Calu3 (cell line): ENCODE data around the gene EPGN. TPM values are rescaled to one million over a fixed set of nuclear protein-coding genes. Genes with fewer than 3 reads are reported as not detected.

Experiments used
- BruUV-seq: library from RNA; stranded (reverse); fragments of 400-500 nt; replicated peaks from 2 replicates; lab custom pipeline; 2021; lab: Mats Ljungman, UMichigan
- CTCF ChIA-PET: fragments of 300-600 bp; sonication (Branson Sonifier 250); formaldehyde crosslinking; loops from one replicate; lab custom pipeline; 2022; ENCODE audit warnings: antibody characterized with exemption; lab: Charles Lee
- DNase-seq: peaks from one replicate; pipeline ENCODE4 v3.0.0; 2022
- H3K27ac Mint-ChIP-seq: one replicate; pipeline ENCODE4 v1.8.0; 2022; ENCODE audit warnings: mixed read lengths; ENCODE audit not compliant: unreplicated experiment
- H3K27me3 Mint-ChIP-seq: one replicate; pipeline ENCODE4 v1.8.0; 2022; ENCODE audit warnings: mixed read lengths; ENCODE audit not compliant: unreplicated experiment
- H3K36me3 Mint-ChIP-seq: one replicate; pipeline ENCODE4 v1.8.0; 2022; ENCODE audit warnings: mild to moderate bottlenecking, moderate library complexity, mixed read lengths; ENCODE audit not compliant: insufficient read depth, unreplicated experiment
- H3K4me1 Mint-ChIP-seq: one replicate; pipeline ENCODE4 v1.8.0; 2022; ENCODE audit warnings: mild to moderate bottlenecking, low read depth, mixed read lengths; ENCODE audit not compliant: unreplicated experiment
- H3K4me3 Mint-ChIP-seq: one replicate; pipeline ENCODE4 v1.8.0; 2022; ENCODE audit warnings: mild to moderate bottlenecking, low read depth, moderate library complexity, mixed read lengths; ENCODE audit not compliant: unreplicated experiment
- H3K9me3 Mint-ChIP-seq: one replicate; pipeline ENCODE4 v1.8.0; 2022; ENCODE audit warnings: low read depth, mixed read lengths; ENCODE audit not compliant: unreplicated experiment
- intact Hi-C: fragments of 100-400 bp; cut with micrococcal nuclease; formaldehyde crosslinking; loops from one replicate; pipeline ENCODE4 v1.10.0; 2022; ENCODE audit not compliant: unreplicated experiment
- total RNA-seq: library from RNA; stranded (reverse); gene quantifications from 2 replicates; pipeline ENCODE4 v1.2.3, GENCODE V29; 2022
- TF ChIP-seq, protein P1 (sequence below): fragments of 200-600 bp; IDR thresholded peaks from one replicate; pipeline ENCODE4 v1.8.0; 2022; ENCODE audit warnings: antibody characterized with exemption; ENCODE audit not compliant: unreplicated experiment

EPGN gene
- total RNA-seq, 1 experiment from 2014 or later: 0.40 TPM

DNA sequence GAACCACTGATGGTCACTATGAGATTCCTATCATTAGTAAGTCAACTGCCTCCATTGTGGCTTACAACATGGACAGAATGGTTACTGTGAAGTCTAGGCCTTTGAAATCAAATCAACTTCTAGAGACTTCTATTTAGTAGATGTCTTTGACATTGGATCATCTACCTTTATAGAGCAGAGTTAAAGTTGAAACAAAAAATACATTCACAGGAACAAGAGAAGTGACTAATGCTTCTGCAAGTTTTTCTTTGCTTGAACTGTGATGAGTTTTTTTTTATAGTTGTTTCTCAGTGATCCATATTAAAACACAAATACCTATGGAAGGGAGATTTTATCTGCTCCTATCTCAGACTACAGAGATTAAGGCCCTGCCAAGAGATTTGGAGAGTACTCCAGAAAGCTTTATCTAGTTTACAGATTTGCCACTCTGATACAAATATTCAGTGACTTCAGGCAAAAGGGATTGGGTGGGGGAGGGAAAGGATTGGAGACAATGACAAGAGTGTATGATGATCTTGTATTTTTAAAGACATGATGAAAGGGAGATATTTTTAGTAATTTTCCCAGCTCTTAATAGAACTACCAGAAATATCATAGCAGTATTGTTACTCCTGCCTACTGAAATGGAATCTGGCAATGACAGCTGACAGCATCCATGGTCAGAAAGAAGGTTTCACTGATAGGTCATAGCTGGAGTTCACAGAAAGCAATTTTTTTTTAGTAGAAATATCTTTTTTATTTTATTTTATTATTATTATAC is 16.0 kb upstream of the EPGN start:
- intact Hi-C loops: no loop called here
- Mint-ChIP-seq H3K27ac (no peak overlapping the region), H3K4me3 (no peak overlapping the region), H3K4me1 (no peaks in the 10 kb centered on the region), H3K27me3 (no peaks in the 10 kb centered on the region), H3K9me3 (no peaks in the 10 kb centered on the region), H3K36me3 (no peaks in the 10 kb centered on the region)
- DNase-seq: no peak
- BruUV-seq: no TSS peak
- CTCF ChIA-PET: no interaction called here
- TF ChIP-seq, protein P1, sequence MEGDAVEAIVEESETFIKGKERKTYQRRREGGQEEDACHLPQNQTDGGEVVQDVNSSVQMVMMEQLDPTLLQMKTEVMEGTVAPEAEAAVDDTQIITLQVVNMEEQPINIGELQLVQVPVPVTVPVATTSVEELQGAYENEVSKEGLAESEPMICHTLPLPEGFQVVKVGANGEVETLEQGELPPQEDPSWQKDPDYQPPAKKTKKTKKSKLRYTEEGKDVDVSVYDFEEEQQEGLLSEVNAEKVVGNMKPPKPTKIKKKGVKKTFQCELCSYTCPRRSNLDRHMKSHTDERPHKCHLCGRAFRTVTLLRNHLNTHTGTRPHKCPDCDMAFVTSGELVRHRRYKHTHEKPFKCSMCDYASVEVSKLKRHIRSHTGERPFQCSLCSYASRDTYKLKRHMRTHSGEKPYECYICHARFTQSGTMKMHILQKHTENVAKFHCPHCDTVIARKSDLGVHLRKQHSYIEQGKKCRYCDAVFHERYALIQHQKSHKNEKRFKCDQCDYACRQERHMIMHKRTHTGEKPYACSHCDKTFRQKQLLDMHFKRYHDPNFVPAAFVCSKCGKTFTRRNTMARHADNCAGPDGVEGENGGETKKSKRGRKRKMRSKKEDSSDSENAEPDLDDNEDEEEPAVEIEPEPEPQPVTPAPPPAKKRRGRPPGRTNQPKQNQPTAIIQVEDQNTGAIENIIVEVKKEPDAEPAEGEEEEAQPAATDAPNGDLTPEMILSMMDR: no peak

DNA sequence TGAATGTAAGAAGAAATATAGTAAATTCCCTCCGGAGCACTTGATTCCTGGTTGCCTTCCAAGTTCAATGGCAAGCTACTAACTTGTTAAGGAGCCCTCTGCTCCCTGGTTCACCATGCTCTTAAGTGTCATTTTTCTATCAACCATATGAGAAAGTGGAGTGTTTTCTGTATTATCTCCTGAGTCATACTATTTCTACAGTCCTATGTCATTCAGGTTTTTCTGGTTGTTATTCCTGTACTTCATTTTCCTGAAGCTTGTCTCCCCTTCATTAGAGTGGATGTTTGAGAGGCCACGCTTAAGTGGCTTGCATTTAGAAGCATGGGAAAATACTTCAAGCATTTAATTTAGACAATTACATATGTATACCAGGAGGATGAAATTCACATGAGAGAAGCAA is 14.7 kb upstream of the EPGN start:
- TF ChIP-seq, protein P1: no peak
- H3K27ac Mint-ChIP-seq: no peak overlapping the region
- CTCF ChIA-PET: interaction anchor here (0.6 kb wide), 1 partner anchor 767 kb away, joined by 3 read pairs; no protein-coding TSS in a partner anchor

DNA sequence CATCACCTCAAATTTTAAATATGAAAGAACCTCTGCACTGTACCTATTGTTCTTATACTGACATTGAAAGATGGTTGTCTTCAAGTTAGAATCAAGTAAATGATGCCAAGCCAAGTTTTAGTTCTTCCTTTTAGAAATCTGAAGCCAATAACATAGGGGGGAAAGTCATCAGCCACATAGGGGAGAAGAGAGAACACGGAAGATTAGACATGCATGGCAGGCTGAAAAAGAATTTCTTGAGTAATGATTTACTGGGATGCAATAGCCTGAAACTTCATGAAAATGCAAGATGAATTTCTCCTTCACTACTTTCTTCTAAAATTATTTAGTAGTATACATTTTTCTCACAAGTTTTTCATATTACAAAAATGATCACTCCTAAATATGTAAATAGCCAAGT is 13.6 kb upstream of the EPGN start:
- TF ChIP-seq, protein P1: no peak
- Mint-ChIP-seq H3K9me3 (no peaks in the 10 kb centered on the region), H3K36me3 (no peaks in the 10 kb centered on the region), H3K27me3 (no peaks in the 10 kb centered on the region), H3K4me3 (no peak overlapping the region), H3K4me1 (no peaks in the 10 kb centered on the region), H3K27ac (no peak overlapping the region)
- CTCF ChIA-PET: no interaction called here
- no TSS peak for BruUV-seq
- intact Hi-C loops: no loop called here
- no peak for DNase-seq

More for the DNA sequence above, 14.7 kb upstream of the EPGN start:
- Mint-ChIP-seq H3K4me3 (no peak overlapping the region), H3K36me3 (no peaks in the 10 kb centered on the region), H3K9me3 (no peaks in the 10 kb centered on the region), H3K27me3 (no peaks in the 10 kb centered on the region), H3K4me1 (no peaks in the 10 kb centered on the region)
- BruUV-seq: no TSS peak
- intact Hi-C loops: no loop called here
- DNase-seq: no peak

DNA sequence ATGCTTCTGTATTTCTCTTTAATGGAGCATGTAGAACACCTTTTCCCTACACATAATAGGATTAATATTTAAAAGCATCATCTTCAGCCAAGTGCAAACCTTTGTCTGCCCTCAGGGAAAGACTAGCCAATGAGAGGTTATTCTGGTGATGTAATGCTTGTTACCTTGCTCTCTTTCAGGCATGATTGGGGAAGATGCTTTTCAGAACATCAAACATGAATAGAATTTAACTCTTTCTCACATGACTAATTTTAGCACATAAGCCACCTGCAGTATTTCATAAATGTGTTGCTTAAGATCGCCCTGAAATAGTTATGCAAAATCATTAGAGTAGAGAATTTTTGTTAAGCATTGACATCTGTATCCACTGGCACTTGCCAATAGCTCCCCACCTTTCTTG is 10.7 kb upstream of the EPGN start:
- Mint-ChIP-seq H3K27ac (no peak overlapping the region), H3K9me3 (no peaks in the 10 kb centered on the region), H3K27me3 (no peaks in the 10 kb centered on the region), H3K4me1 (no peaks in the 10 kb centered on the region), H3K36me3 (no peaks in the 10 kb centered on the region), H3K4me3 (no peak overlapping the region)
- intact Hi-C loops: no loop called here
- TF ChIP-seq, protein P1: no peak
- CTCF ChIA-PET: no interaction called here
- no peak for DNase-seq
- no TSS peak for BruUV-seq
